ENCODE results near the gene TMEM214.

Gene TMEM214

GRCh38 chr2:27032495-27033252, at the start of gene TMEM214:
TSS of gene TMEM214 (plus strand) at chr2:27032965. CDS start at chr2:27033016, 51 bp downstream.
- peak; percentile 90 for DNase-seq (ENCODE audit: low spot score)

GRCh38 chr2:26983746-26984145, 49.0 kb upstream of the TMEM214 start:
- no peak for DNase-seq (ENCODE audit: low spot score)

- no peak for DNase-seq (ENCODE audit: low spot score)
These were observed 47.0 kb upstream of the TMEM214 start for GRCh38 chr2:26985807-26986206.

GRCh38 chr2:26986576-26986975, 46.2 kb upstream of the TMEM214 start:
- no peak for DNase-seq (ENCODE audit: low spot score)

GRCh38 chr2:26988058-26988860, 44.5 kb upstream of the TMEM214 start:
- DNase-seq (ENCODE audit: low spot score): peak; percentile 47

- DNase-seq (ENCODE audit: low spot score): no peak
These were observed 43.6 kb upstream of the TMEM214 start for GRCh38 chr2:26989156-26989555.

- DNase-seq (ENCODE audit: low spot score): no peak
These were observed 41.0 kb upstream of the TMEM214 start for GRCh38 chr2:26991717-26992116.

GRCh38 chr2:26993768-26994167, 39.0 kb upstream of the TMEM214 start:
- DNase-seq (ENCODE audit: low spot score): peak; percentile 21

GRCh38 chr2:26994983-26995382, 37.8 kb upstream of the TMEM214 start:
- no peak for DNase-seq (ENCODE audit: low spot score)

- DNase-seq (ENCODE audit: low spot score): no peak
These were observed 35.4 kb upstream of the TMEM214 start for GRCh38 chr2:26997394-26997793.

GRCh38 chr2:26998323-26998722, 34.4 kb upstream of the TMEM214 start:
- no peak for DNase-seq (ENCODE audit: low spot score)

- DNase-seq (ENCODE audit: low spot score): no peak
These were observed 32.5 kb upstream of the TMEM214 start for GRCh38 chr2:27000228-27000627.

GRCh38 chr2:27000995-27001394, 31.8 kb upstream of the TMEM214 start:
- DNase-seq (ENCODE audit: low spot score): no peak

GRCh38 chr2:27001950-27002349, 30.8 kb upstream of the TMEM214 start:
- DNase-seq (ENCODE audit: low spot score): no peak

GRCh38 chr2:27003007-27003406, 29.8 kb upstream of the TMEM214 start:
- DNase-seq (ENCODE audit: low spot score): peak; percentile 58

GRCh38 chr2:27003857-27004256, 28.9 kb upstream of the TMEM214 start:
- peak; percentile 16 for DNase-seq (ENCODE audit: low spot score)

- DNase-seq (ENCODE audit: low spot score): no peak
These were observed 26.0 kb upstream of the TMEM214 start for GRCh38 chr2:27006602-27007415.

- DNase-seq (ENCODE audit: low spot score): no peak
These were observed 25.1 kb upstream of the TMEM214 start for GRCh38 chr2:27007416-27008374.

GRCh38 chr2:27008678-27009077, 24.1 kb upstream of the TMEM214 start:
- no peak for DNase-seq (ENCODE audit: low spot score)

GRCh38 chr2:27009083-27009482, 23.7 kb upstream of the TMEM214 start:
- DNase-seq (ENCODE audit: low spot score): no peak

- no peak for DNase-seq (ENCODE audit: low spot score)
These were observed 23.0 kb upstream of the TMEM214 start for GRCh38 chr2:27009716-27010115.

Data from RKO (cell line).